ENCODE measurements around the gene SPOCK2.

DNA sequence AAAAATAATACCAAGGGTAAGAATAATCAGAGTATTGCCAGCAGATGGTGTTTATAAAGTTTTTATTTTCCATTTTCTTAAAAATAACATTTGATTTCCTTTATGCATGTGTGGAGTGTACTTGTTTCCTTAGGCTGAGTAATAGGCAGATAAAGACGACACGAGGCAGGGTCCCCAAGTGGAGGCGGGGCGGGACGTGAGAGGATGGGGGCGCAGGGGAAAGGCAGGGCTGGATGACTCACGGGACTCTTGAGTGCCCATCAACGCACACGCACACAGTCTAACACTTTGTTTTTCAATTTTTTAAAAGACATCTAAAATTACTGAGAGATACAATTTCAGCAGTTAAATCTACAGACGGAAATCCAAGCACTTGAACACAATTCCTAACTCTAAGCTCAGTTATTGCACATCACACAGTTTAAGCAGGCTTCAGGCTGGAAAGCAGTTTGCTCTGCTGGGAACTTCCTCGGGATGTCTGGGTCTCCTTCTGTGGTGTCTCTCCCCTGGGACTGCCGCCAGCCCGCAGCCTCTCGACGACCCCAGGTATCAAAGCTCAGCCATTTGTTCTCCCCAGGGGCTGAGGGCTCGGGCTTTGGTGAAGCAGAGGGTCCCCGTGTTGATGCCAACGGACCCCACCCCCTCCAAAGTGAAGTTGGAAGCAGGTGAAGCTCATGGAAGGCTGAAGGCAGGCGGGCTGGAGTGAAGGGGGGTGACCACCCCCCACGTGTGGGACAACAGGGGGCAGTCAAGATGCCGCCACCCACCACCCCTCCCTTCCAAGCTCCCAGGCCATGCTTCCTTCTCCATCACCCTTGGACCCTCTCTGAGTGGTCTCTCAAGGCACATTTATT lies 29.1 kb downstream of the SPOCK2 start:
- TF ChIP-seq POLR2A (IDR thresholded peaks at IDR 0.05), result no peak
- TF ChIP-seq, protein P1, sequence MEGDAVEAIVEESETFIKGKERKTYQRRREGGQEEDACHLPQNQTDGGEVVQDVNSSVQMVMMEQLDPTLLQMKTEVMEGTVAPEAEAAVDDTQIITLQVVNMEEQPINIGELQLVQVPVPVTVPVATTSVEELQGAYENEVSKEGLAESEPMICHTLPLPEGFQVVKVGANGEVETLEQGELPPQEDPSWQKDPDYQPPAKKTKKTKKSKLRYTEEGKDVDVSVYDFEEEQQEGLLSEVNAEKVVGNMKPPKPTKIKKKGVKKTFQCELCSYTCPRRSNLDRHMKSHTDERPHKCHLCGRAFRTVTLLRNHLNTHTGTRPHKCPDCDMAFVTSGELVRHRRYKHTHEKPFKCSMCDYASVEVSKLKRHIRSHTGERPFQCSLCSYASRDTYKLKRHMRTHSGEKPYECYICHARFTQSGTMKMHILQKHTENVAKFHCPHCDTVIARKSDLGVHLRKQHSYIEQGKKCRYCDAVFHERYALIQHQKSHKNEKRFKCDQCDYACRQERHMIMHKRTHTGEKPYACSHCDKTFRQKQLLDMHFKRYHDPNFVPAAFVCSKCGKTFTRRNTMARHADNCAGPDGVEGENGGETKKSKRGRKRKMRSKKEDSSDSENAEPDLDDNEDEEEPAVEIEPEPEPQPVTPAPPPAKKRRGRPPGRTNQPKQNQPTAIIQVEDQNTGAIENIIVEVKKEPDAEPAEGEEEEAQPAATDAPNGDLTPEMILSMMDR (IDR thresholded peaks at IDR 0.05), result no peak
